Measurements from ENCODE around the gene LAMA2. TPM values are rescaled to one million over a fixed set of nuclear protein-coding genes. Genes with fewer than 3 reads are reported as not detected.

LAMA2 gene
- polyA plus RNA-seq, 1 donor, result 151 TPM

- no peak for DNase-seq (ENCODE audit: low read depth)
These were observed 326.4 kb downstream of the LAMA2 start for GRCh38 chr6:129209355-129209754.

GRCh38 chr6:129210684-129211083 lies 327.7 kb downstream of the LAMA2 start:
- DNase-seq (ENCODE audit: low read depth), result no peak

GRCh38 chr6:129211626-129212025 lies 328.7 kb downstream of the LAMA2 start:
- DNase-seq (ENCODE audit: low read depth), result no peak

- no peak for DNase-seq (ENCODE audit: low read depth)
These were observed 329.1 kb downstream of the LAMA2 start for GRCh38 chr6:129212081-129212480.

GRCh38 chr6:129215246-129215645 lies 332.3 kb downstream of the LAMA2 start:
- no peak for DNase-seq (ENCODE audit: low read depth)

- DNase-seq (ENCODE audit: low read depth), result no peak
These were observed 333.1 kb downstream of the LAMA2 start for GRCh38 chr6:129215916-129216520.

GRCh38 chr6:129217701-129218100 lies 334.8 kb downstream of the LAMA2 start:
- no peak for DNase-seq (ENCODE audit: low read depth)

GRCh38 chr6:129233458-129234134 lies 350.7 kb downstream of the LAMA2 start:
- DNase-seq (ENCODE audit: low read depth), result no peak

GRCh38 chr6:129235167-129236000 lies 352.4 kb downstream of the LAMA2 start:
- no peak for DNase-seq (ENCODE audit: low read depth)

GRCh38 chr6:129236001-129236517 lies 353.1 kb downstream of the LAMA2 start:
- DNase-seq (ENCODE audit: low read depth), result no peak

GRCh38 chr6:129238991-129239390 lies 356.1 kb downstream of the LAMA2 start:
- DNase-seq (ENCODE audit: low read depth), result no peak

GRCh38 chr6:129239825-129240491 lies 357.0 kb downstream of the LAMA2 start:
- no peak for DNase-seq (ENCODE audit: low read depth)

GRCh38 chr6:129240492-129240853 lies 357.5 kb downstream of the LAMA2 start:
- DNase-seq (ENCODE audit: low read depth), result no peak

- DNase-seq (ENCODE audit: low read depth), result no peak
These were observed 359.6 kb downstream of the LAMA2 start for GRCh38 chr6:129242546-129242945.

- DNase-seq (ENCODE audit: low read depth), result no peak
These were observed 360.4 kb downstream of the LAMA2 start for GRCh38 chr6:129243377-129243776.

GRCh38 chr6:129248946-129249345 lies 366.0 kb downstream of the LAMA2 start:
- DNase-seq (ENCODE audit: low read depth), result no peak

- peak; percentile 46 for DNase-seq (ENCODE audit: low read depth)
These were observed 368.9 kb downstream of the LAMA2 start for GRCh38 chr6:129251669-129252376.

GRCh38 chr6:129252377-129253071 lies 369.6 kb downstream of the LAMA2 start:
- DNase-seq (ENCODE audit: low read depth), result no peak

GRCh38 chr6:129253242-129253641 lies 370.3 kb downstream of the LAMA2 start:
- DNase-seq (ENCODE audit: low read depth), result no peak

GRCh38 chr6:129253727-129254126 lies 370.8 kb downstream of the LAMA2 start:
- DNase-seq (ENCODE audit: low read depth), result no peak

GRCh38 chr6:129257196-129257595 lies 374.3 kb downstream of the LAMA2 start:
- no peak for DNase-seq (ENCODE audit: low read depth)

Data from forelimb muscle (tissue), 1 donor.